HG02610 (cell line): ENCODE results near the gene JRKL.

ENCODE experiments used
- ATAC-seq: cut with Tn5 transposase; IDR thresholded peaks from one replicate; pipeline ENCODE4 v1.9.1; 2021; ENCODE audit warnings: mild to moderate bottlenecking, moderate library complexity; ENCODE audit not compliant: unreplicated experiment

The JRKL gene

DNA sequence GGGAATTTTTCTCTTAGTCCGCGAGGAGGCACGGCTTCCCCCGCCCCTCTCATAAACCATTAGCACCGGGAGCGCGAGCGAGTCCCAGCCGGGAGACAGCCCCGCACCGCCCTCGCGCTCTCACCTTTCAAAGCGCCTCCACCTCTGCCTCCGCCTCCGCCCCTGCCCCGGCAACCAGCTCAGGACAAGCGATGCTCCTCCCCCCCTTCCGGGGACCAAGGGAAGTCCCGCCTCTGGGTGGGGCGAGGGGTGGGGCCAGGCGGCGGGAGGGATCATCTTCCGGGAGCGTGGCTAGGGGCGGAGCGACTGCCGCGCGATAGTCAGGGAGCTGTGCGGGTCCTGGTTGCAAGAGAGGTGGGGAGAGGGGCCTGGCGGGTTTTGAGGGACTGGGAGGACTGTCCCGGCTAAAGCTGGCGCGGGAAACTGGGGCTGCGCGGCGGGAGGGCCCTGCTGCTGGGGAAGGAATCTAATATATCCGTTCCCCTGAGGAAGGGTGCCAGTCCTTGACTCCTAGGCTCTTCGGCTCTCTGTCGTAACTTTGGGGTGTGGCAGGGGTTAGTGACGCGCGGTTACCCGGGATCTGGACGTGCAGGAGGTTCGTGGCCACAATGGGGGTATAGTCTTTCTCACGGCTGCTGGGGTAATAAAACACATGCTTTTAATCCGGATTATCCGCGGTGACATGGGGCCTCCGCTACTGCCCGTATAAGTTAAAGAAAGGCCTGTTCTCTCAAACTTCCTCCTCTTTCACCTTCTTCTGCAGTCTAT is at the start of gene JRKL, which contains the start of gene CCDC82:
Gene JRKL (plus strand): TSS at position 294 of the 768 bp plus-strand sequence. CDS start 637 bp downstream, outside the sequence.
Gene CCDC82 (minus strand): TSS at position 193 of the 768 bp plus-strand sequence. CDS start 5,165 bp downstream, outside the sequence.
- ATAC-seq: peak; percentile 94

GRCh38 chr11:96340555-96340885 is 49.3 kb upstream of the JRKL start:
- no peak for ATAC-seq

GRCh38 chr11:96341211-96342013 is 48.4 kb upstream of the JRKL start:
- no peak for ATAC-seq

GRCh38 chr11:96342014-96342960 is 47.5 kb upstream of the JRKL start:
- no peak for ATAC-seq

GRCh38 chr11:96342961-96343711 is 46.7 kb upstream of the JRKL start, which contains the start of gene MAML2:
Gene MAML2 (minus strand): TSS chr11:96343195. CDS start chr11:96341895, 1,300 bp downstream.
- ATAC-seq: peak; percentile 83

DNA sequence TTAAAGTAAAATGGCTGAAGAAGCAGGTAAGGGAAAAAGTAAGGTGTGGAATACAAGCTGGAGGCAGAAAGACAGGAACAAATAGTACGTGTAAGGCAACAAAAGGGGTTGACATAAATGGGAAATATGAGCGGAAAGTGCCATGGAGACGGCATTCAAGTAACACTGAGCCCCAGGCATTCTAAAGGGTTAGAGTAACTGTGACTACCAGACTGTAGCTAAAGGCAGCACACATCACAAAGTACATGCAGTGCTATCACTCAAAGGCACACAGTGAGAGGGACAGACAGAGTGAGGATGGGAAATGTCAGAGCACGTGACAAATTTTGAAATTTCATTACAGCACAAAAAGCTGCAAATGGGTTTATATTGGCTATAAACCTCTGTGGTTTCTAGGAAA is 33.0 kb upstream of the JRKL start:
- ATAC-seq: no peak

- ATAC-seq: no peak
These were observed 32.0 kb upstream of the JRKL start for GRCh38 chr11:96357794-96358193.

GRCh38 chr11:96358321-96358720 is 31.5 kb upstream of the JRKL start:
- no peak for ATAC-seq

DNA sequence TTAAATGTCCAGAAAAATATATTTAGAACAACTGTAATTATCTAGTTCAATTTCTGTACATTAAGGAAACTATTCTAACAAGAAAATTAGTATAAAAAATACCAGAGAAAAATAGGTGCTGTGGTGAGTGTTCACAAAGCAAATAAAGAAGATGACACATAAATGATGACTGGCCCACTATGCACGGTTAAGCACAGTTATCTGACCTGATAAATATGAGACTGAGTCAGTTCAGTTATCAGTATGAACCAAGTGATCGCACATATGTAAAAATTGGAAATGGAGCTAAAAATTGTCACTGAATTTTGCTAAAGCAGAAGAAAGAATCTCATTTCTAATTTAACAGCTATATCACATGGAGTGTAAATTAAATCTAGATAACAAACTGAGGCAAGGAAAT is 28.0 kb upstream of the JRKL start:
- peak; percentile 50 for ATAC-seq

DNA sequence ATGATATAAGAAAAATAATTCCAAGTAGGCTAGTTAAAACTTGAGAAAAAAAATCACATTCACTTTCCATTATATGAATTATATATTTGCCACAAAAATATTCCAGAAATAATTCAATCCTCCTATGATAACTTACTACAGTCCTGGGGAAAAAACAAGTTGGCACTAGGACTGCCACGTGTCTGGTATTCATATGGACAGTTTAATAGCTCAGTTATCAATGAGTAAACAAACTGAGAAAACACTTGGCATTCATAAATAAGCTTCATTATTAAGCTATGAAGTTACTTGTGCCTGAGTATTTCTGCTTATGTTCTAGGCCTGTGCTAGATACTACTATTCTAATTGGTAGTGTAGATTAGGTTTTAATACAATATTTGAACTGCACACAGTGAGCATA is 24.3 kb upstream of the JRKL start:
- no peak for ATAC-seq

DNA sequence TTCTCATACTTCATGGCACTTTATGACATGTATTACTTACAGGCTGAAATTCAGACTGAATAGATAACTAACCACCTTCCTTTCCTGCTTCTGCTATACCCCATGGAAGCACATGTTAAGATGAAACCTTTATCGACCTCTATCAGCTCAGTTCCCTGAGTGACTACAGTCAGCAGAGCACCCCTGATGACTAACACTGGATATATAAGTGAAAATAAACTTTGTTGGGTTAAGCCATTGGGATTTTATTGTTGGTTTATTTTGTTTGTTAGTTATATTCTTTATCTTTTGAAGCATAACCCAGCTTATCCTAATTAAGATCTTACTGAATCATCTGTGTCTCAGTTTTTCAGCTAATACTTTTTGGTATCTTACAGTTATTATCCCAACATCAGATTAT is 23.8 kb upstream of the JRKL start:
- no peak for ATAC-seq

DNA sequence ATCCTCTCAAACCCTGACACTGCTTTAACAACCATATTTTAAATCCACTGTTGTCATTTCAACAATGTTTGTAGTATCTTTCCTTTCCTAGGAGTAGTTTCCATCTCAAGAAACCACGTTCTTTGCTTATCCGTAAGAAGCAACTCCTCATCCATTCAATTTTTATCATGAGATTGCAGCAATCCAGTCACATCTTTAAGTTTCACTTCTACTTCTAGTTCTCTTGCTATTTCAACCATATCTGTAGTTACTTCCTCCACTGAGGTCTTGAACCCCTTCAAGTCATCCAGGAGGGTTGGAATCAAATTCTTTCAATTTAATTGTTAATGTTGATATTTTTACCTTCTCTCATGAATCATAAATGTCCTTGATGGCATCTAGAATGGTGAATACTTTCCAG is 22.5 kb upstream of the JRKL start:
- ATAC-seq: no peak

GRCh38 chr11:96373826-96374225 is 16.0 kb upstream of the JRKL start:
- no peak for ATAC-seq

DNA sequence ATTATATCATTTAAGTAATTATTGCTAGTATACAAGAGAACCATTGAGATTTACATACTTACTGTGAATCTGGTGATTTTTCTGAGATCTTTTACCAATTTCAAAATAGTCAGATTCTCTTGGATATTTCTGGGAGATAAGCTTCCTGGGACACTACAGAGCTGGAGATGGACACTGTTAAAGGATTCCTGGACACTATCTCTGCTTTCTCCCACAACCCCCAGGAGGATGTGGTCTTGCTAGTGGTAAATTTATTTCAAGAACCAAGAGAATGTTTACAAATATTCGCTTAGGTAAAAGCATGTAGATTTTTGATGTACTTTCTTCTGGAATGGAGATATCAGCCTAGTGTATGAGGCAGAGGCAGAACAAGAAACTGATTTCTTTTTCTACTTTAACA is 13.0 kb upstream of the JRKL start:
- no peak for ATAC-seq

GRCh38 chr11:96384156-96384555 is 5.7 kb upstream of the JRKL start:
- ATAC-seq: no peak

DNA sequence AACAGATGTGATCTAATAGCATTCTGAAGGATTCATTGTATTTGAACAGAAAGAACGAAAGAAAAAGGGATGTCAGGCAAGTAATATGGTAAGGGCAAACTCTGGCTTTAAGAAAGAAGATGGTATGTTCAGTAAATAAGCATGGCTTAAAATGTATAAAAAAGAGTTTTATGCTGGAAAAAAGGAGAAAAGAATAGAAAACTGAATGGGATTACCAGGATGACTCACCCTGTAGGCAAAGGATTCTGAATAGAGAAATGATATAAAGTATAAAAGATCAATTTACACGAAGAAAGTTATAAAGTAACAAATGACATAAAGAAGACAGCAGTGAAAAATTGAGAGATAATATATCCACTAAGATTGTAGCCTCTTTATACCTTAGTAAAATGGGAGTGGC is 4.6 kb upstream of the JRKL start:
- ATAC-seq: no peak

GRCh38 chr11:96388891-96389719 is 708 bp upstream of the JRKL start:
- peak; percentile 44 for ATAC-seq

DNA sequence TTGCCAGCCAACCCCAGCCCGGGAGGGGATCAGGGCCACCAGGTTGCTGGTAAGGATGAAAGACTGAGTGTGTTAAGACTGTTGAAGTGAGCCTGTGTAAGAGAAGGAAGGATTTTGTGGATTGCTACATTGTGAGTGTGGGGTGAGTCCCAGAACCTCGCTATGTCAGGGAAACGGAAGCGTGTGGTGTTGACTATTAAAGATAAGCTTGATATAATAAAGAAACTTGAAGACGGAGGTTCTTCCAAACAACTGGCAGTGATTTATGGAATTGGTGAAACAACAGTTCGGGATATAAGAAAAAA is 627 bp downstream of the JRKL start:
- ATAC-seq: no peak

- no peak for ATAC-seq
These were observed 2.0 kb downstream of the JRKL start for GRCh38 chr11:96391698-96392307.
